Measurements from ENCODE around the gene NFASC.

The NFASC gene

DNA sequence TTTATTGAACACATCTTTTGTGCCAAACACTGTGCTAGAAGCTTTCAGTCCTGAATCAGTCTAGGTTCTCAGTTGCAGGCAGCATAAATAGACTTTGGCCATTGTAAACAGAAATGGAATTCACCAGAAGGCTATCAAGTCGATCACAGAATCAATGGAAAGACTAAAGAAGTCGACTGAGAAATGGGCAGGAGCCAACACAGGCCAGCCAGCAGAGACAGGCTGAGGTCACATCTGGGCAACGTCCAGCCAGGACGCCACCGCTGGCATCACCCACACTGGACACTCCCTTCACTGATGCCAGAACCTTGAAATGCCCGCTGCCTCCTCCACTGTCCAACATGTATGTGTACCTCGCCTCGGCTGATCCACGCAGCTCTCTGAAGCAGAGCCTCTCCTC, 166.9 kb downstream of the NFASC start:
- H3K27me3 ChIP-seq (ENCODE audit: control insufficient read depth in 1 of 2, insufficient read depth in 2 of 2, low read length in 2 of 2), result peaks cover 0 to 6% of the 10 kb centered on the region in 2 donors
- H3K4me3 ChIP-seq (ENCODE audit: low read depth in 1 of 2, low read length in 2 of 2), result no peak overlapping the region
- H3K27ac ChIP-seq (ENCODE audit: low read depth, low read length), result no peak overlapping the region
- no peaks in the 10 kb centered on the region for H3K4me1 ChIP-seq (ENCODE audit: insufficient read depth, low read length)
- no peaks in the 10 kb centered on the region for H3K9me3 ChIP-seq (ENCODE audit: low read length)
- H3K9ac ChIP-seq (ENCODE audit: low read length), result no peak overlapping the region
- no peaks in the 10 kb centered on the region for H3K36me3 ChIP-seq (ENCODE audit: insufficient read depth, low read length)

DNA sequence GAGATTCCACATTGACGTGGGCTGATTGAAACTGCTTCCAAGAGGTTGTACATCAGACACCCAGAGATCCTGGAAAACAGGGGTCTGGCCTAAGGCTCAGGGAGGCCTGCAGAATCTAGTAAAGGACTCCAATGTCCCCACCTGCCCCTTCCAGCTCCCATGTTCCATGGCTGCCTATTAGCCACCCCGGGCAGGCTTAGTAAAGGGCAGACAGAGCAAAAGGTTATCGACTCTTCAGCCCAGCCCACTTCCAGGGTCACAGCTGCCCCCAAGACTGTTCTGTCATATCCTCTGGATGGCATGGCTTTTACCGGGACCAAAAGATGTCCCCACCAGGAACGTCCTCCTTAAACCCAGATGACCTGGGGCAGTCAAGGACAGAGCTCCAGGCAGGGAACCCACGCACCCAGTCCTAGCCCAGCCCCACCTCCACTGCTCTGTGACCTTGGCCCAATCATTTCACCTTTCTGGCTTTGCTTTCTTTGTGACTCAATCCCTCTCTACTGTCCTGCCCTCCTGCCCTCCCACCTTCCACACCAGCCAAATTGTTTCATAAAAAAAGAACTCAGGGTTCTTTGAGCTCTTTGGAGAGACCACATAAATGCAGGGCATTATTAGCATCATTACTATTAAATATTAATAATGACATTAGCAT, 167.6 kb downstream of the NFASC start:
- no peaks in the 10 kb centered on the region for H3K9me3 ChIP-seq (ENCODE audit: low read length)

DNA sequence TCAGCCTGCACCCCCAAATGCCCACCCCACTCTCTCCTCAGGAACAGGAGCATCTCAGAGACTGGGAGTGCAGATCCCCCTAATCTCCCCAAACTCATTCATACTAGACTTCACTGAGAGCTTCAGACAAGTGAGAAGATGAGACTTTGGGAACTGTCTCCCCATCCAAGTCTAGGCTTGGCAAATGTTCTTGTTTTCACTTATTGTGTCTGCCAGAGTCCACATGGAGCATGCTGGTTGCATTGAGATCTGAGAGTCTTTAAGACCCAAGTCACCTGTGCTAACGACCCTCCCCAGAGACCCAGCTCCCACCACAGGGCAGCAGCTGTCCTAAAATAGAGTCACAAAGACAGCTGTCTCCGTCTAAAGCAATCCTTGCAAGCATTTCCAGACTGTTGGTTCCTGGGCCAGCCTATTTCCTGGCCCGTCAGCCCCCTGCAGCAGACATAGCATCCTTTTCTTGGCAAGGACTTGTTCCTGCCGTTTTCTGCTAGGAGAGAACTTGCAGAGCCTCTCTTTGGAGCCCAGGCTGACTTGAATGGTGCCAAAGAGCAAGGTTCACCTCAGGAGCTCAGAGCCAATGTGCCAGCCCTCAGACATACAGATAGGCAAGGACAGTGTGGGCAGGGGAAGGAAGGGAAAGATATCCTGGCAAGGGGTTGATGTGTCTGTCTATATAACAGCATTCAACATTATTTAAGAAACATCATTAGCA, 170.5 kb downstream of the NFASC start:
- Histone ChIP-seq H3K4me3 (ENCODE audit: low read depth in 1 of 2, low read length in 2 of 2) (no peak overlapping the region), H3K36me3 (ENCODE audit: insufficient read depth, low read length) (no peaks in the 10 kb centered on the region), H3K27ac (ENCODE audit: low read depth, low read length) (no peak overlapping the region), H3K9me3 (ENCODE audit: low read length) (no peaks in the 10 kb centered on the region), H3K9ac (ENCODE audit: low read length) (no peak overlapping the region), H3K4me1 (ENCODE audit: insufficient read depth, low read length) (no peaks in the 10 kb centered on the region), H3K27me3 (ENCODE audit: control insufficient read depth in 1 of 2, insufficient read depth in 2 of 2, low read length in 2 of 2) (peaks cover 9 to 27% of the 10 kb centered on the region in 2 donors)

More for the DNA sequence above, 167.6 kb downstream of the NFASC start:
- peaks cover 0 to 8% of the 10 kb centered on the region in 2 donors for H3K27me3 ChIP-seq (ENCODE audit: control insufficient read depth in 1 of 2, insufficient read depth in 2 of 2, low read length in 2 of 2)
- H3K9ac ChIP-seq (ENCODE audit: low read length), result no peak overlapping the region
- H3K4me3 ChIP-seq (ENCODE audit: low read depth in 1 of 2, low read length in 2 of 2), result no peak overlapping the region
- H3K36me3 ChIP-seq (ENCODE audit: insufficient read depth, low read length), result no peaks in the 10 kb centered on the region
- no peaks in the 10 kb centered on the region for H3K4me1 ChIP-seq (ENCODE audit: insufficient read depth, low read length)
- H3K27ac ChIP-seq (ENCODE audit: low read depth, low read length), result no peak overlapping the region

DNA sequence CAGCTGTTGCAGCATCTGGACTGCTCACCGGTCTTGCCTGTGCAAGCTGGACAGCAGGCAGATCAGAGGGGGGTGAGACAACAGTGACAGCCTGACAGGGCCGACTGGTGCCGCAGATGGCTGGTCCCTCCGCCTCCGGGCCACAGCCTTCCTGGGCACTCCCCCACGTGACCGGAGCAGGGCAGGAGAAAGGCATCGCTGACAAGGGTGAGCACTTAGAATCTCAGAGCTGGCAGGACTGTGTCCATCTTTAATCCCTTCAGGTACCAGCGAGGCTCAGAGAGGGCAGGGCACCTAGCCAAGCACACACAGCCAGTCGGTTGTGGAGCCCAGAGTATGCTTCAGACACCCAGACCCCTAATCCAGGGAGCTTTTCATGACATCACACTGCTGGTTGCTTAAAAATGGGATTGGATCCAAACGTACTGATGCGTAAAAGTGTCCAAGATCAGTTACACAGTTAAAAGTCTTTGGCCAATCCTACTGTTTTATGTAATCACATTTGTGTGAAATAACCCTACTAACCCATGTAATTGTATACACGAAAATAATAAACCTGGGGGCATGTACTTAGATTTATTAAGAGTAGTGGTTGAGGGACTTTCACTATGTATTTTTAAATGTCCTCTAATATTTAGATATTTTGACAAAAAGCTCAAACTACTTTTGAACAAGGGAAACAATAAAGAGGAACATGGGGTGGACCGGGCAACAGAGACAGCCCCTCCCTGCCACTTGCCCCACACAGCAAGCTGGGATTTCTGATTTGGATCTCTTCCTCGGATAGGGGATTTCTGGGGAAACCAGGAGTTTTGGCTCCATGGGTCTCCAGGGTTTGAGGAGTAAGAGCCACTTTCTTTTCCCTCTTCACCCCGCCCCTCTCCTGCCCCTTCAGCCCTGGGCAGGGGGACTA, 171.6 kb downstream of the NFASC start:
- Histone ChIP-seq H3K9me3 (ENCODE audit: low read length) (no peaks in the 10 kb centered on the region), H3K9ac (ENCODE audit: low read length) (no peak overlapping the region)

DNA sequence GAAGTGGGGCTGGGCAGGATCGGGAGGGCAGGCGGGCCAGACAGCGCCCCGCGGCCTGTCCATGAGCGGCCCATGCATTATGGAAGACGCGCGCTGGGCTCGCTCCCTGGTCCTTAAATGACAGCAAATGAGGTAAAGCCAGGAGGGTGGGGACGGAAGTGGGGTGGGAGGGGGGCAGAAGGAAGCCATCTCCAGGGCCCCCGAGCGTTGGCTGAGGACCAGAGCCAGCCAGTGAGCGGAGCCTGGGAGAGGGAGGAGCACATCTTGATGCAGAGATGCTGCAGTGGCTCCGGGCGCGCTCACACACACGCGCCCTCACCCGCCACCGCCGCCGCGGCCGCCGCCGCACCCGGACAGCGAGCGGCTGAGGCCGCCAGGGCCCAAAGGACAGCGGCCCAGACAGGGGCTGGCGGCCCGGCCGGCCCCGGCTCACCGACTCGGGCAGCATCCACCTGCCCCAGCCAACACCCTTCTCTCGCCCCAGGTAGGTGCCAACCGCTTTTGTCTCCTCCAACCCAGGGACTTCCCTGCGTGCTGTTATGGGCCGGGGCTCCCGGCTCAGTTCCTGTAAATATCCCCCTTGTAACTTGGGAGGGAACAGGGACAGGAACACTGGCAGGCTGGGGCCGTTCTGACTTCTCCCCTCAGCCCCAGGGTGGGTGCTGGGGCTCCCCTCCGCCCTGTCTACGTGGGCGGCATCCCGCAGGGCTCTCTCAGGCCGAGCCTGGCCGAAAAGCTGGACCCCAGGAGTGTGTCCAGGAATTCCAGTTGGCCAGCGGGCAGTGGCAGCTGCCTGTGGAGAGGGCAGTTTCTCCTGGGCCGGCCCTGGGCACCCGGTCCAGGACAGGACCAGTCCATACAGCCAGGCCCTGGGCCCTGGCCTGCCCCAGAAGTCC, 172.5 kb downstream of the NFASC start, which contains the start of gene CNTN2:
Gene CNTN2 (plus strand): TSS at position 302 of the 896 bp plus-strand sequence. CDS start 9,974 bp downstream, outside the sequence.
- peaks cover 9 to 38% of the 10 kb centered on the region in 2 donors for H3K27me3 ChIP-seq (ENCODE audit: control insufficient read depth in 1 of 2, insufficient read depth in 2 of 2, low read length in 2 of 2)
- no peak within 1 kb of the TSS for H3K27ac ChIP-seq (ENCODE audit: low read depth, low read length)
- H3K4me1 ChIP-seq (ENCODE audit: insufficient read depth, low read length), result no peaks in the 10 kb centered on the region
- H3K9ac ChIP-seq (ENCODE audit: low read length), result no peak within 1 kb of the TSS
- no peak within 1 kb of the TSS for H3K4me3 ChIP-seq (ENCODE audit: low read depth in 1 of 2, low read length in 2 of 2)
- H3K9me3 ChIP-seq (ENCODE audit: low read length), result no peaks in the 10 kb centered on the region
- no peaks in the 10 kb centered on the region for H3K36me3 ChIP-seq (ENCODE audit: insufficient read depth, low read length)

More for the DNA sequence above, 171.6 kb downstream of the NFASC start:
- no peak overlapping the region for H3K27ac ChIP-seq (ENCODE audit: low read depth, low read length)
- no peak overlapping the region for H3K4me3 ChIP-seq (ENCODE audit: low read depth in 1 of 2, low read length in 2 of 2)
- peaks cover 9 to 32% of the 10 kb centered on the region in 2 donors for H3K27me3 ChIP-seq (ENCODE audit: control insufficient read depth in 1 of 2, insufficient read depth in 2 of 2, low read length in 2 of 2)
- H3K4me1 ChIP-seq (ENCODE audit: insufficient read depth, low read length), result no peaks in the 10 kb centered on the region
- H3K36me3 ChIP-seq (ENCODE audit: insufficient read depth, low read length), result no peaks in the 10 kb centered on the region

DNA sequence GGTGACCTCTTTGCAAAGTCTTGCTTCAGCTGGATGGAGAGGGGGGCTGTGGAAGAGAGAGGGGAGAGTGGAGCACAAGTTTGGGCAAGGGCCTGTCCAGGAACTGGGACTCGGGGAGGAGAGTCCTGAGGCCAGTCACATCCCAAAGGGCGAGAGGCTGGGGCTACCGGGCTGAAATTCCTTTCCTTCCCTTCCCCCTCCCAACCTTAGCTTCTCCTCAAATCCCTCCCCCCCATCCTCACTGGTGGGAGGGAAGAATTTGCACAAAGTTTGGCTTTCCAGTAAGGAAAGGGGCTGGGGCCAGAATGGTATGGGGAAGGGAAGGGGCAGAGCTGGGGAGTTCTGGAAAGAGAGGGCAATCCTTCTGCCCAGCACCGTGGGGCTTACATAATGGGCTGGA, 173.2 kb downstream of the NFASC start:
- Histone ChIP-seq H3K4me3 (ENCODE audit: low read depth in 1 of 2, low read length in 2 of 2) (no peak overlapping the region), H3K9me3 (ENCODE audit: low read length) (no peaks in the 10 kb centered on the region), H3K36me3 (ENCODE audit: insufficient read depth, low read length) (no peaks in the 10 kb centered on the region), H3K27ac (ENCODE audit: low read depth, low read length) (no peak overlapping the region), H3K4me1 (ENCODE audit: insufficient read depth, low read length) (no peaks in the 10 kb centered on the region), H3K9ac (ENCODE audit: low read length) (no peak overlapping the region), H3K27me3 (ENCODE audit: control insufficient read depth in 1 of 2, insufficient read depth in 2 of 2, low read length in 2 of 2) (peaks cover 9 to 42% of the 10 kb centered on the region in 2 donors)

- Histone ChIP-seq H3K36me3 (ENCODE audit: insufficient read depth, low read length) (no peaks in the 10 kb centered on the region), H3K9me3 (ENCODE audit: low read length) (no peaks in the 10 kb centered on the region), H3K4me1 (ENCODE audit: insufficient read depth, low read length) (no peaks in the 10 kb centered on the region), H3K4me3 (ENCODE audit: low read depth in 1 of 2, low read length in 2 of 2) (no peak overlapping the region), H3K9ac (ENCODE audit: low read length) (no peak overlapping the region), H3K27me3 (ENCODE audit: control insufficient read depth in 1 of 2, insufficient read depth in 2 of 2, low read length in 2 of 2) (peaks cover 9 to 42% of the 10 kb centered on the region in 2 donors), H3K27ac (ENCODE audit: low read depth, low read length) (no peak overlapping the region)
These were observed 174.1 kb downstream of the NFASC start for GRCh38 chr1:205044741-205045140.

GRCh38 chr1:205045146-205045545, 174.5 kb downstream of the NFASC start:
- Histone ChIP-seq H3K9ac (ENCODE audit: low read length) (no peak overlapping the region), H3K27me3 (ENCODE audit: control insufficient read depth in 1 of 2, insufficient read depth in 2 of 2, low read length in 2 of 2) (peaks cover 9 to 42% of the 10 kb centered on the region in 2 donors), H3K36me3 (ENCODE audit: insufficient read depth, low read length) (no peaks in the 10 kb centered on the region), H3K4me3 (ENCODE audit: low read depth in 1 of 2, low read length in 2 of 2) (no peak overlapping the region), H3K9me3 (ENCODE audit: low read length) (no peaks in the 10 kb centered on the region), H3K27ac (ENCODE audit: low read depth, low read length) (no peak overlapping the region), H3K4me1 (ENCODE audit: insufficient read depth, low read length) (no peaks in the 10 kb centered on the region)

DNA sequence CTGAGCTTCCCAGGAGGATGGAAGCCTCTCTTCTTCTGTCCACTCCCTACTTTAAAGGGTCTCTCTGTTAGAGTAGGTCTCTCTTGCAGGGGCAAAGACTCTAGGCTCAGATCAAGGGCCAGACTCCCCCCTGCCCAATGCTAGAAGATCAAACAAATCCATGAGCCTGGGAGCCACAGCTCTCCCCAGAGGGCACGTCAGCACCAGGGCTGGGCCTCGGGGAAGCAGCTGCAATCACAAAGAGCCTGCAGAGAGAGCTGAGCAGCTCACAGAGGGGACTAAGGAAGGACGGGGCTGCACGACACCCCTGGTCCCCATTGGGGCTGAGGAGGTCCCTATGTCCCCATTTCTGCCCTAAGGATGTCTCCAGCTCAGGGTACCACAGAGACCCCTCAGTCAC, 176.2 kb downstream of the NFASC start:
- Histone ChIP-seq H3K4me3 (ENCODE audit: low read depth in 1 of 2, low read length in 2 of 2) (no peak overlapping the region), H3K27me3 (ENCODE audit: control insufficient read depth in 1 of 2, insufficient read depth in 2 of 2, low read length in 2 of 2) (peaks cover 9 to 40% of the 10 kb centered on the region in 2 donors), H3K9ac (ENCODE audit: low read length) (no peak overlapping the region), H3K36me3 (ENCODE audit: insufficient read depth, low read length) (no peaks in the 10 kb centered on the region), H3K27ac (ENCODE audit: low read depth, low read length) (no peak overlapping the region), H3K4me1 (ENCODE audit: insufficient read depth, low read length) (no peaks in the 10 kb centered on the region), H3K9me3 (ENCODE audit: low read length) (no peaks in the 10 kb centered on the region)

GRCh38 chr1:205047764-205048231, 177.1 kb downstream of the NFASC start:
- peaks cover 9 to 36% of the 10 kb centered on the region in 2 donors for H3K27me3 ChIP-seq (ENCODE audit: control insufficient read depth in 1 of 2, insufficient read depth in 2 of 2, low read length in 2 of 2)
- H3K27ac ChIP-seq (ENCODE audit: low read depth, low read length), result no peak overlapping the region
- H3K4me3 ChIP-seq (ENCODE audit: low read depth in 1 of 2, low read length in 2 of 2), result no peak overlapping the region

More at GRCh38 chr1:205047764-205048231, 177.1 kb downstream of the NFASC start:
- no peak overlapping the region for H3K9ac ChIP-seq (ENCODE audit: low read length)
- no peaks in the 10 kb centered on the region for H3K9me3 ChIP-seq (ENCODE audit: low read length)
- H3K36me3 ChIP-seq (ENCODE audit: insufficient read depth, low read length), result no peaks in the 10 kb centered on the region
- no peaks in the 10 kb centered on the region for H3K4me1 ChIP-seq (ENCODE audit: insufficient read depth, low read length)

Data from muscle layer of colon (tissue), 2 donors.